Kidney (tissue), 14 donors: ENCODE results near the gene LRRC3C. TPM values are rescaled to one million over a fixed set of nuclear protein-coding genes. Genes with fewer than 3 reads are reported as not detected.

Experiments used
- DNase-seq, 5 donors: peaks; one replicate each; pipeline ENCODE4 v3.0.0-alpha.2; 2013 to 2020
- FAIRE-seq: peaks from 2 replicates; lab custom pipeline; 2012; peaks lifted over from hg19 to GRCh38; lab: Jason Lieb, UNC
- H3K27ac ChIP-seq, 2 donors: one replicate each; pipeline ENCODE4 v1.7.0; 2013; ENCODE audit warnings: low read depth in 2 of 2, low read length in 2 of 2, inconsistent platforms in 1 of 2
- H3K27me3 ChIP-seq: one replicate; pipeline ENCODE4 v1.7.1; 2013; ENCODE audit warnings: low read length, inconsistent platforms; ENCODE audit not compliant: control insufficient read depth, insufficient read depth
- H3K36me3 ChIP-seq, 3 donors: one replicate each; pipeline versions ENCODE4 v1.7.0 to v1.7.1; 2013; ENCODE audit warnings: low read length in 3 of 3, control low read depth in 1 of 3, inconsistent platforms in 1 of 3; ENCODE audit not compliant: insufficient read depth in 3 of 3, control insufficient read depth in 2 of 3
- H3K4me1 ChIP-seq, 3 donors: one replicate each; pipeline versions ENCODE4 v1.7.0 to v1.7.1; 2013; ENCODE audit warnings: low read length in 3 of 3, inconsistent platforms in 1 of 3, low read depth in 1 of 3; ENCODE audit not compliant: control insufficient read depth in 2 of 3, insufficient read depth in 2 of 3
- H3K4me3 ChIP-seq, 3 donors: one replicate each; pipeline versions ENCODE4 v1.7.0 to v1.8.1; 2013; ENCODE audit warnings: low read length in 3 of 3, control low read depth in 1 of 3, inconsistent platforms in 1 of 3
- H3K9ac ChIP-seq, 3 donors: one replicate each; pipeline versions ENCODE4 v1.7.0 to v1.7.1; 2013; ENCODE audit warnings: low read length in 3 of 3, control low read depth in 1 of 3, inconsistent platforms in 1 of 3
- H3K9me3 ChIP-seq, 3 donors: one replicate each; pipeline versions ENCODE4 v1.7.0 to v1.7.1; 2013; ENCODE audit warnings: low read length in 3 of 3, control low read depth in 1 of 3, inconsistent platforms in 1 of 3; ENCODE audit not compliant: control insufficient read depth in 2 of 3, insufficient read depth in 1 of 3
- CTCF ChIP-seq: IDR thresholded peaks from 3 replicates; pipeline ENCODE4 v1.5.1; 2012; ENCODE audit warnings: mild to moderate bottlenecking, moderate library complexity, borderline replicate concordance; ENCODE audit not compliant: insufficient read depth; ENCODE audit errors: extremely low read depth
- intact Hi-C: fragments of 100-400 bp; cut with DNase I; formaldehyde crosslinking; loops from one replicate; pipeline ENCODE4 v1.11.1; 2022
- polyA plus RNA-seq: library from polyadenylated mRNA; stranded (reverse); fragments of 350-450 nt; fragmentation: Illumina TruSeq; extraction: RNeasy Lipid Tissue Mini Kit (QIAGEN cat#74804); gene quantifications from one replicate; pipeline ENCODE4 v1.2.3, GENCODE V29; 2014; ENCODE audit warnings: low read depth, low replicate concordance; ENCODE audit not compliant: insufficient read depth
- total RNA-seq: library from RNA; stranded (reverse); fragmentation: NEBNext Ultra II Directional; extraction: Animal tissue kit (Norgen Biotek cat#: 25700); gene quantifications from one replicate; pipeline ENCODE4 v1.2.1, GENCODE V29; 2021
- donor health status: control.
- donor health status: control.
- donor health status: control.
- donor health status: control.
- donor health status: control.
- donor health status: DM: yes; HTN: yes; CAD: no.
- donor health status: Normal renal cell carcinoma (clear cell type).

The LRRC3C gene
- total and polyA plus RNA-seq, 2 donors from 2014 or later: not detected

- Histone ChIP-seq H3K27ac (no peak overlapping the region), H3K4me3 (no peak overlapping the region), H3K9me3 (no peaks in the 10 kb centered on the region), H3K27me3 (no peaks in the 10 kb centered on the region), H3K4me1 (no peaks in the 10 kb centered on the region), H3K9ac (no peak overlapping the region), H3K36me3 (no peaks in the 10 kb centered on the region)
- intact Hi-C loops: no loop called here
- no peak for TF ChIP-seq CTCF
- DNase-seq (no peak), FAIRE-seq (no peak)
Measured at GRCh38 chr17:39966771-39967170, 39.2 kb downstream of the LRRC3C start.

GRCh38 chr17:39968761-39969160 is 41.2 kb downstream of the LRRC3C start:
- no peak overlapping the region for H3K27ac ChIP-seq
- H3K4me1 ChIP-seq: no peaks in the 10 kb centered on the region
- H3K9ac ChIP-seq: no peak overlapping the region
- H3K36me3 ChIP-seq: no peaks in the 10 kb centered on the region
- H3K4me3 ChIP-seq: no peak overlapping the region
- no peaks in the 10 kb centered on the region for H3K27me3 ChIP-seq
- intact Hi-C loops: no loop called here
- no peak for TF ChIP-seq CTCF
- H3K9me3 ChIP-seq: no peaks in the 10 kb centered on the region
- DNase-seq: no peak
- FAIRE-seq: no peak

- Histone ChIP-seq H3K9me3 (no peaks in the 10 kb centered on the region), H3K9ac (no peak overlapping the region), H3K36me3 (no peaks in the 10 kb centered on the region), H3K4me1 (no peaks in the 10 kb centered on the region), H3K4me3 (no peak overlapping the region), H3K27ac (no peak overlapping the region), H3K27me3 (no peaks in the 10 kb centered on the region)
- TF ChIP-seq CTCF: no peak
- intact Hi-C loops: no loop called here
- FAIRE-seq (no peak), DNase-seq (no peak)
Measured at GRCh38 chr17:39969375-39969774, 41.8 kb downstream of the LRRC3C start.

GRCh38 chr17:39970157-39970692 is 42.7 kb downstream of the LRRC3C start:
- H3K4me1 ChIP-seq: no peaks in the 10 kb centered on the region
- no peaks in the 10 kb centered on the region for H3K36me3 ChIP-seq
- no peak overlapping the region for H3K4me3 ChIP-seq
- intact Hi-C loops: no loop called here
- no peaks in the 10 kb centered on the region for H3K9me3 ChIP-seq
- FAIRE-seq: no peak
- H3K9ac ChIP-seq: no peak overlapping the region
- no peak overlapping the region for H3K27ac ChIP-seq
- no peak for TF ChIP-seq CTCF
- no peak for DNase-seq
- no peaks in the 10 kb centered on the region for H3K27me3 ChIP-seq
